Left ventricle myocardium inferior (tissue), 1 donor: ENCODE data around the gene TECPR2. TPM values are rescaled to one million over a fixed set of nuclear protein-coding genes. Genes with fewer than 3 reads are reported as not detected.

ENCODE experiments used
- DNase-seq: peaks from one replicate; pipeline ENCODE4 v3.0.0-alpha.2; 2020
- H3K27ac ChIP-seq: fragments of 200-600 bp; replicated peaks from 2 replicates; pipeline ENCODE4 v1.8.0; 2021
- H3K27me3 ChIP-seq: fragments of 200-600 bp; 2 replicates; pipeline ENCODE4 v1.8.0; 2021; ENCODE audit warnings: low read depth
- H3K36me3 ChIP-seq: fragments of 200-600 bp; 2 replicates; pipeline ENCODE4 v1.8.0; 2021
- H3K4me1 ChIP-seq: fragments of 200-600 bp; 2 replicates; pipeline ENCODE4 v1.8.0; 2021
- H3K4me3 ChIP-seq: fragments of 200-600 bp; 2 replicates; pipeline ENCODE4 v1.8.0; 2021; ENCODE audit warnings: mild to moderate bottlenecking, moderate library complexity
- H3K9me3 ChIP-seq: fragments of 200-600 bp; replicated peaks from 2 replicates; pipeline ENCODE4 v1.8.0; 2021
- CTCF ChIP-seq: fragments of 200-600 bp; IDR thresholded peaks from 2 replicates; pipeline ENCODE4 v1.8.0; 2021; ENCODE audit warnings: antibody characterized with exemption, mild to moderate bottlenecking, borderline replicate concordance
- intact Hi-C: fragments of 100-400 bp; cut with micrococcal nuclease; formaldehyde crosslinking; loops from one replicate; pipeline ENCODE4 v1.11.0; 2022
- total RNA-seq: library from RNA; stranded (reverse); fragmentation: NEBNext Ultra II Directional; extraction: Animal tissue kit (Norgen Biotek cat#: 25700); gene quantifications from one replicate; pipeline ENCODE4 v1.2.1, GENCODE V29; 2021
- donor health status: DM: no; HTN: yes; CAD: no; lungs with severe emphysema.

The TECPR2 gene
- total RNA-seq, 1 donor from 2014 or later = 20.0 TPM

GRCh38 chr14:102493096-102493495, 130.4 kb downstream of the TECPR2 start:
- Histone ChIP-seq H3K4me1 (peaks cover 3% of the 10 kb centered on the region), H3K27ac (no peak overlapping the region), H3K27me3 (no peaks in the 10 kb centered on the region), H3K36me3 (peaks cover 8% of the 10 kb centered on the region), H3K9me3 (no peaks in the 10 kb centered on the region), H3K4me3 (no peak overlapping the region)
- intact Hi-C loops = no loop called here
- TF ChIP-seq CTCF = no peak
- no peak for DNase-seq

- no peak for TF ChIP-seq CTCF
- no peaks in the 10 kb centered on the region for H3K9me3 ChIP-seq
- H3K27ac ChIP-seq = no peak overlapping the region
- DNase-seq = no peak
- H3K27me3 ChIP-seq = no peaks in the 10 kb centered on the region
- peaks cover 8% of the 10 kb centered on the region for H3K36me3 ChIP-seq
- intact Hi-C loops = no loop called here
- H3K4me3 ChIP-seq = no peak overlapping the region
- H3K4me1 ChIP-seq = peaks cover 8% of the 10 kb centered on the region
Measured at GRCh38 chr14:102493585-102493984, 130.8 kb downstream of the TECPR2 start.

- peaks cover 14% of the 10 kb centered on the region for H3K36me3 ChIP-seq
- no peak for TF ChIP-seq CTCF
- intact Hi-C loops = no loop called here
- peaks cover 26% of the 10 kb centered on the region for H3K4me1 ChIP-seq
- no peaks in the 10 kb centered on the region for H3K9me3 ChIP-seq
- no peaks in the 10 kb centered on the region for H3K27me3 ChIP-seq
- H3K27ac ChIP-seq = no peak overlapping the region
- no peak overlapping the region for H3K4me3 ChIP-seq
- DNase-seq = no peak
Measured at GRCh38 chr14:102495491-102496330, 133.0 kb downstream of the TECPR2 start.

GRCh38 chr14:102496331-102496691, 133.6 kb downstream of the TECPR2 start:
- peaks cover 14% of the 10 kb centered on the region for H3K36me3 ChIP-seq
- no peaks in the 10 kb centered on the region for H3K27me3 ChIP-seq
- no peak overlapping the region for H3K27ac ChIP-seq
- no peak overlapping the region for H3K4me3 ChIP-seq
- no peaks in the 10 kb centered on the region for H3K9me3 ChIP-seq
- H3K4me1 ChIP-seq = peaks cover 32% of the 10 kb centered on the region
- TF ChIP-seq CTCF = no peak
- intact Hi-C loops = no loop called here
- DNase-seq = no peak

GRCh38 chr14:102496958-102497744, 134.4 kb downstream of the TECPR2 start:
- DNase-seq = no peak
- Histone ChIP-seq H3K4me1 (peaks cover 37% of the 10 kb centered on the region), H3K4me3 (no peak overlapping the region), H3K27ac (peak overlapping the region; percentile 94), H3K27me3 (no peaks in the 10 kb centered on the region), H3K36me3 (peaks cover 14% of the 10 kb centered on the region), H3K9me3 (no peaks in the 10 kb centered on the region)
- intact Hi-C loops = no loop called here
- no peak for TF ChIP-seq CTCF
